Stimulated activated effector memory CD8-positive, alpha-beta T cell treated with anti-CD3 and anti-CD28 coated beads, Interleukin-12 subunit alpha, Interleukin-12 subunit beta, amount 100 ng/mL, for 72 hours (primary cell): Measurements from ENCODE around the gene EVC.

Experiments
- ATAC-seq: fragments of 150-1000 bp; cut with Tn5 transposase; 2 replicates; pipeline ENCODE4 v1.10.0; 2021
- DNase-seq, 2 donors: peaks; one replicate each; pipeline ENCODE4 v3.0.0; 2021 to 2022; ENCODE audit warnings: low spot score in 2 of 2
- H3K27ac Mint-ChIP-seq: one replicate; pipeline ENCODE4 v1.8.0; 2022; ENCODE audit warnings: mild to moderate bottlenecking, mixed read lengths
- H3K36me3 Mint-ChIP-seq: one replicate; pipeline ENCODE4 v1.8.0; 2022; ENCODE audit warnings: mild to moderate bottlenecking, mixed read lengths
- H3K4me1 Mint-ChIP-seq: one replicate; pipeline ENCODE4 v1.8.0; 2022; ENCODE audit warnings: mixed read lengths
- H3K4me3 Mint-ChIP-seq: one replicate; pipeline ENCODE4 v1.8.0; 2022; ENCODE audit warnings: mild to moderate bottlenecking, mixed read lengths
- H3K9me3 Mint-ChIP-seq: one replicate; pipeline ENCODE4 v1.8.0; 2022; ENCODE audit warnings: mixed read lengths

The EVC gene

GRCh38 chr4:5738061-5738460, 27.1 kb downstream of the EVC start:
- Mint-ChIP-seq H3K36me3 (no peaks in the 10 kb centered on the region), H3K4me1 (no peaks in the 10 kb centered on the region), H3K9me3 (no peaks in the 10 kb centered on the region), H3K27ac (no peak overlapping the region), H3K4me3 (no peak overlapping the region)
- ATAC-seq (no peak), DNase-seq (no peak)

- Mint-ChIP-seq H3K36me3 (no peaks in the 10 kb centered on the region), H3K27ac (no peak overlapping the region), H3K9me3 (no peaks in the 10 kb centered on the region), H3K4me1 (no peaks in the 10 kb centered on the region), H3K4me3 (no peak overlapping the region)
- ATAC-seq (no peak), DNase-seq (no peak)
Observed at GRCh38 chr4:5742388-5742787, 31.4 kb downstream of the EVC start.

GRCh38 chr4:5742968-5743367, 32.0 kb downstream of the EVC start:
- H3K4me1 Mint-ChIP-seq: no peaks in the 10 kb centered on the region
- H3K36me3 Mint-ChIP-seq: no peaks in the 10 kb centered on the region
- no peak overlapping the region for H3K27ac Mint-ChIP-seq
- H3K4me3 Mint-ChIP-seq: no peak overlapping the region
- no peaks in the 10 kb centered on the region for H3K9me3 Mint-ChIP-seq
- DNase-seq (no peak), ATAC-seq (no peak)

- Mint-ChIP-seq H3K9me3 (no peaks in the 10 kb centered on the region), H3K27ac (no peak overlapping the region), H3K36me3 (no peaks in the 10 kb centered on the region), H3K4me1 (no peaks in the 10 kb centered on the region), H3K4me3 (no peak overlapping the region)
- DNase-seq (no peak), ATAC-seq (no peak)
Observed at GRCh38 chr4:5746250-5746649, 35.2 kb downstream of the EVC start.

- DNase-seq (peak in 1 of 2 donors; percentile 18), ATAC-seq (no peak)
- Mint-ChIP-seq H3K4me3 (no peak overlapping the region), H3K36me3 (no peaks in the 10 kb centered on the region), H3K4me1 (peaks cover 4% of the 10 kb centered on the region), H3K9me3 (no peaks in the 10 kb centered on the region), H3K27ac (no peak overlapping the region)
Observed at GRCh38 chr4:5746829-5747737, 36.1 kb downstream of the EVC start.

DNA sequence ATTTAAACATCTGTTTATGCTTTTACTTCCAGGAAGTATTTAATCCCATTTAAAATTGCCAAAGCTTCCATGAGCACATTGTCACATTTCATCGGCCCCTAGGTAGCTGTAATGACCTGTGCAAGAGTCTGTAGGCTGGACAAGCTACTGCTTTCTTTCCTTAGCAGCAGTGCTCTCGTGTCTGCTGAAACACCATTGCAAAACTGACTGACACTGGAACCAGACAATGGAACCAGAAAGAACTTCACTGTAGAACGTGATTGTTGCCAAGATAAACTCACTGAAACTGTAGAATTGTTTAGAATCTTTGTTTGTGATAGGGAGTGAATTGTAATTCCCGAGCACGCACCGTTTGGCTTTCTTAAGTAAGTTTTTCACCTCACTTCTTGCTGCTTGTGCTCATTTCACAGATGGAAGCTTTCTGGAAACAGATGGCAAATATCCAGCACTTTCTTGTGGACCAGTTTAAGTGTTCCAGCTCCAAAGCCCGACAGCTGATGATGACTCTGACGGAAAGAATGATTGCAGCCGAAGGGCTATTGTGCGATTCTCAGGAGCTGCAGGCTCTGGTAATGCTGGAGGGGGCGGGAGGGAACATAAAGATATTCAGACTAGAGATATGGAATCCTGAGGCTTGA, 36.9 kb downstream of the EVC start:
- no peak overlapping the region for H3K4me3 Mint-ChIP-seq
- H3K27ac Mint-ChIP-seq: no peak overlapping the region

GRCh38 chr4:5749568-5749967, 38.6 kb downstream of the EVC start:
- no peaks in the 10 kb centered on the region for H3K36me3 Mint-ChIP-seq
- no peak overlapping the region for H3K27ac Mint-ChIP-seq
- ATAC-seq (no peak), DNase-seq (peak in 1 of 2 donors; percentile 41)
- peaks cover 4% of the 10 kb centered on the region for H3K4me1 Mint-ChIP-seq
- H3K9me3 Mint-ChIP-seq: no peaks in the 10 kb centered on the region
- H3K4me3 Mint-ChIP-seq: no peak overlapping the region

More for the DNA sequence above, 36.9 kb downstream of the EVC start:
- no peaks in the 10 kb centered on the region for H3K36me3 Mint-ChIP-seq
- ATAC-seq (no peak), DNase-seq (peak in 1 of 2 donors; percentile 12)
- no peaks in the 10 kb centered on the region for H3K9me3 Mint-ChIP-seq
- H3K4me1 Mint-ChIP-seq: peaks cover 4% of the 10 kb centered on the region

DNA sequence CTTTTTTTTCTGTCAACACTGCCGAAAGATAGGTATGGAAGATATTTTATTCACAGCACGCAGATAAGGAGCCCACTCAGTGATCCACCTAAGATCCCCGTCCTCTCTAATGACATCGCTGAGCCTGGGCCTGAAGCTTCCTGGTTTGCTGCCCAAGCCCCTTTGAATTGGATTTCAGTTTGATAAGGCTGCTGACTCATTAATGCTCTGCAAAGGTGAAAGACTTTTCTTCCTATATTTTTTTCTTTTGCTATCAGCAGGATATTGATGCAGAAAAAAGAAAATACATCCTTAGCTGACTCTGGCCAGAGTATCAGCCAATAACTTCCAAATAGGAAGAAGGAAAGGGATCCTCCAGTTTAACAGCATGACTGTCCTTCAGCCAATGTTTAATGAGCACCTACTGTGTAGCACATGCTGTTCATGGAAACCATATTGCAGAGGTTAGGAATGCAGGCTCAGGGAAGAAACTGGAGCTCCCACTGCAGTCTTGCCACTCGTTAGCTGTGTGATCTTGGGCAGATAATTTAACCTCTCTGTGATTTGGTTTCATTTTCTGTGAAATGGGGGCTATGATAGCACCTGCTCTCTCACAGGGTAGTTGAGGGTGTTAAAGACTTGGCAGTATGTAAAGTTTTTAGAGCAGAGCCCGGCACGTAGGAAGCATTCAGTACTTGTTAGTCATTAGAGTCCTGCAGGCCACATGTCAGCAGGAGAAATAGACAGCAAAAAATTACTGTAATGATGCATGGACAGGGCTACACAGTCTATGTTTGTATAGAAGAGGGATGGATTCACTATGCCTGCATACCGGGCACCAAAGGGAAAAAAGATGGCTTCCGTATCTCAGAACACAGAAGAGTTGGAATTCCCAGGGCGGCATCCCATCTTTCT, 39.3 kb downstream of the EVC start:
- DNase-seq: peak in 1 of 2 donors; percentile 25
- no peak for ATAC-seq
- no peaks in the 10 kb centered on the region for H3K36me3 Mint-ChIP-seq

GRCh38 chr4:5750946-5751665, 40.1 kb downstream of the EVC start:
- ATAC-seq (no peak), DNase-seq (peak in 1 of 2 donors; percentile 29)
- Mint-ChIP-seq H3K4me1 (peaks cover 4% of the 10 kb centered on the region), H3K4me3 (no peak overlapping the region), H3K9me3 (no peaks in the 10 kb centered on the region), H3K27ac (no peak overlapping the region), H3K36me3 (no peaks in the 10 kb centered on the region)

More for the DNA sequence above, 39.3 kb downstream of the EVC start:
- Mint-ChIP-seq H3K4me1 (peaks cover 4% of the 10 kb centered on the region), H3K4me3 (no peak overlapping the region), H3K9me3 (no peaks in the 10 kb centered on the region), H3K27ac (no peak overlapping the region)

DNA sequence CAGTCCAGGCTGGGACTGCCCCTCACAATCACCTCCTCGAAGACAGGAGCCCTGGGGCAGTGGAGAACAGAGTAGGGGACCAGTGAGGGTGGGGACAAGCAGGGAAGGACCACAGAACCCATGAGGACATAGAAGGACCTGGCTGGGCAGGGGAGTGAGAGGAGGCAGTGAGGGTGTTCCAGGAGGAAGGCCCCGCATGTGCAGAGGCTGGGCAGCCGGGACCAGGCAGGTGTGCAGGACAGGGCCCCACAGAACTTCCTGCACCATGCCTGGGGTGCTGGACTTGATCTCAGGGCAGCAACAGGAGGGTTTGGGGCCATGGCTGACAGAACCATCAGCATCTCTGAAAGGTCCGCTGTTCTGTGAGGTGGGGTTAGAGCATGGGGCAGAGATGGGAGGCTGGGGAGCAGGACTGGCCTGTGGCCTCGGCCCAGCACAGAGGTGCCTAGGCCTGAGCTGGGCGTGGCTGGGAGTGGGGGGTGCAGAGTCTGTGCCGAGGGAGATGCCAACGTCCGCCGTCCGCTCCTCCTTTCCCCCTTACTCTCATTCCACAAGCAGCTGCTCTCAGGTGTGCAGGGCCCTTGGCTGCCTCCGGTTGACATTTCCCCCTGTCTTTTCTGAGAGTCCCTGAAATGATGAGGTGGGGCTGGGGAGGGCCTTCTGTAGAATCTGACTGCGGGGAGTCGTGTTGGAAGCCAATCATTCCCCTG, 40.8 kb downstream of the EVC start:
- Mint-ChIP-seq H3K4me3 (no peak overlapping the region), H3K27ac (no peak overlapping the region), H3K4me1 (peaks cover 4% of the 10 kb centered on the region), H3K9me3 (no peaks in the 10 kb centered on the region), H3K36me3 (no peaks in the 10 kb centered on the region)
- DNase-seq (peak in 1 of 2 donors; percentile 35), ATAC-seq (no peak)

DNA sequence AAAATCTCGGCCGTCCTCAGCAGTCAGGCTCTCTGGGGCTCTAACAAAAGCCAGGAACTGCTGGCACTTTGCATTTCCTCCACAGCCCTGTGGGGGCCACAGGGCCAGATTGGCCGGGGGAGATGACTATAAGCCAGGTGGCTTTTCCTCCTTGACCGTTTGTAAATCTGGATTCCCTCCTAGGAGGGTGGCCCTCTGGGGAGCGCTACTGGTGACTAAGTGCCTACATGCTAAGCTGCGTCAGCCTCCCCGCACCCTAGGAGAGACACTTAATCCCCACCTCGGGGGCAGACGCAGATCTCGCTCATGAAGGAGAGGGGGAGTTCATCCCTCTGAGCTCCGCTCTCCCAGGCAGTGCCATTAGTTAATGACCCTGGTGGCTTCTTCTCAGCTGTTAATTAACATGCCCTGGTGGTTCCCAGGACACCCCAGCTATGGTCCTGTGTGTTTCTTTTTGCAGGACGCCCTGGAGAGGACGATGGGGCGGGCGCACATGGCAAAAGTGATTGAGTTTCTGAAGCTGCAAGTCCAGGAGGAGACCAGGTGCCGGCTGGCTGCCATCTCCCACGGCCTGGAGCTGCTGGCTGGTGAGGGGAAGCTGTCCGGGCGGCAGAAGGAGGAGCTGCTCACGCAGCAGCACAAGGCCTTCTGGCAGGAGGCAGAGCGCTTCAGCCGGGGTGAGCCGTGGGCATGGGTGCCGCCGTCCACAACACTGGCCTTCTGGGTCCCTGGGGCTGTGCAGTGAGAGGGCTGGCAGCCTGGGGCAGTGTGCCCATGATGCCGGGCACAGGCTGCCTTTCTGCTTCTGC, 41.6 kb downstream of the EVC start:
- peak in 1 of 2 donors; percentile 37 for DNase-seq
- no peak for ATAC-seq
- H3K9me3 Mint-ChIP-seq: no peaks in the 10 kb centered on the region
- H3K27ac Mint-ChIP-seq: no peak overlapping the region
- H3K4me3 Mint-ChIP-seq: no peak overlapping the region
- no peaks in the 10 kb centered on the region for H3K36me3 Mint-ChIP-seq
- H3K4me1 Mint-ChIP-seq: peaks cover 4% of the 10 kb centered on the region

GRCh38 chr4:5753366-5753765, 42.4 kb downstream of the EVC start:
- ATAC-seq: no peak
- no peaks in the 10 kb centered on the region for H3K9me3 Mint-ChIP-seq
- DNase-seq: peak in 1 of 2 donors; percentile 23

DNA sequence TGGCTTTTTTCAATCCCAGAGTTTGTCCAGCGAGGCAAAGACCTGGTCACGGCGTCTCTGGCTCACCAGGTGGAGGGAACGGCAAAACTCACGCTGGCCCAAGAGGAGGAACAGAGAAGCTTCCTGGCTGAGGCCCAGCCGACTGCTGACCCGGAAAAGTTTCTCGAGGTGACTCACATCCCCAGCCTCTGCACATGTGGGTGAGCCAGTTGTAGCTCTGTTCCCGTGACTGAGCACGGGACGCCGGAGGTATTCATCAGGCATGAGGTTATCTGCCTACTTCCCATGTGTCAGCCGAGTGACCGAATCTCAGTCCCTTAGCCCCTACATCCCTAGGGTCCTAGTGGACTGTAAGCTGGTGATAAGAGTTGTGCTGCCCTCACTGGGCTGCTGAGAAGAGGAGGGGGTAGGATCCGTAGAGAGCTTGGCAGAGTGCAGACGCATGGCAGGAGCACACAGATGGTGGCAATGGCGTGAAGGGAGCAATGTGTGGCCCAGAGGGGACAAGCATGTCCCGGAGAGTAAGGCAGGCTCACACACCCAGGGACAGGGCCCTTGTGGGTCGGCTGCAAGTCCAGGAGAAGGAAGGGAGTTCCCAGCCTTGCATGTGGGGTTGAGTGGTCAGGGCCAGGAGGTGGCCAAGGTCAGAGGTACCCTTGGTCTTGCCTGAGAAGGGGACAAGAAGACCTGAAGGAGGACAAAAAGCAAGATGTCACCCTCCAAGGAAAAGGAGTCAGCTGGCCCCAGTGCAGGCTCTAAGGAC, 42.9 kb downstream of the EVC start:
- H3K4me1 Mint-ChIP-seq: peaks cover 4% of the 10 kb centered on the region
- peak in 1 of 2 donors; percentile 38 for DNase-seq
- H3K9me3 Mint-ChIP-seq: no peaks in the 10 kb centered on the region
- H3K4me3 Mint-ChIP-seq: no peak overlapping the region
- no peak overlapping the region for H3K27ac Mint-ChIP-seq
- ATAC-seq: no peak
- no peaks in the 10 kb centered on the region for H3K36me3 Mint-ChIP-seq

More at GRCh38 chr4:5753366-5753765, 42.4 kb downstream of the EVC start:
- Mint-ChIP-seq H3K4me1 (peaks cover 4% of the 10 kb centered on the region), H3K36me3 (no peaks in the 10 kb centered on the region), H3K27ac (no peak overlapping the region), H3K4me3 (no peak overlapping the region)
